Fibroblast of pulmonary artery (primary cell): Measurements from ENCODE around the gene MPIG6B.

ENCODE experiments used
- DNase-seq: peaks from one replicate; pipeline ENCODE4 v3.0.0-alpha.2; 2010; ENCODE audit warnings: low read depth
- H3K4me3 ChIP-seq: replicated peaks from 2 replicates; pipeline ENCODE4 v1.5.1; 2011; ENCODE audit warnings: low read depth, mild to moderate bottlenecking, control low read depth, low read length, moderate library complexity
- CTCF ChIP-seq: IDR thresholded peaks from 2 replicates; pipeline ENCODE4 v1.5.1; 2011; ENCODE audit warnings: mild to moderate bottlenecking, control low read depth, low read length, inconsistent platforms; ENCODE audit errors: missing control alignments

The MPIG6B gene

GRCh38 chr6:31715022-31715958 lies 7.9 kb upstream of the MPIG6B start, which contains the start of gene LY6G6D:
Gene LY6G6D, plus strand, starts transcription at chr6:31715348. Its CDS starts 8 bp downstream, at chr6:31715356.
- no peak for DNase-seq
- TF ChIP-seq CTCF: no peak
- no peak within 1 kb of the TSS for H3K4me3 ChIP-seq

GRCh38 chr6:31717499-31718222 lies 5.5 kb upstream of the MPIG6B start:
- no peak for DNase-seq
- no peak for TF ChIP-seq CTCF
- H3K4me3 ChIP-seq: no peak overlapping the region

- no peak for DNase-seq
- TF ChIP-seq CTCF: no peak
- no peak overlapping the region for H3K4me3 ChIP-seq
Measured at GRCh38 chr6:31718265-31718664, 4.9 kb upstream of the MPIG6B start.

GRCh38 chr6:31719001-31719400 lies 4.2 kb upstream of the MPIG6B start:
- no peak for TF ChIP-seq CTCF
- DNase-seq: no peak
- no peak overlapping the region for H3K4me3 ChIP-seq

- no peak for DNase-seq
- H3K4me3 ChIP-seq: no peak overlapping the region
- no peak for TF ChIP-seq CTCF
Measured at GRCh38 chr6:31720196-31720770, 2.9 kb upstream of the MPIG6B start.

GRCh38 chr6:31721351-31722020 lies 1.7 kb upstream of the MPIG6B start, which contains the start of gene LY6G6C:
Gene LY6G6C, minus strand, starts transcription at chr6:31721746. Its CDS starts 67 bp downstream, at chr6:31721679.
- no peak within 1 kb of the TSS for H3K4me3 ChIP-seq
- TF ChIP-seq CTCF: no peak
- DNase-seq: no peak
